ENCODE data around the gene VPS37C. TPM values are rescaled to one million over a fixed set of nuclear protein-coding genes. Genes with fewer than 3 reads are reported as not detected.

The VPS37C gene
- total RNA-seq, 1 experiment from 2014 or later = 23.4 TPM

DNA sequence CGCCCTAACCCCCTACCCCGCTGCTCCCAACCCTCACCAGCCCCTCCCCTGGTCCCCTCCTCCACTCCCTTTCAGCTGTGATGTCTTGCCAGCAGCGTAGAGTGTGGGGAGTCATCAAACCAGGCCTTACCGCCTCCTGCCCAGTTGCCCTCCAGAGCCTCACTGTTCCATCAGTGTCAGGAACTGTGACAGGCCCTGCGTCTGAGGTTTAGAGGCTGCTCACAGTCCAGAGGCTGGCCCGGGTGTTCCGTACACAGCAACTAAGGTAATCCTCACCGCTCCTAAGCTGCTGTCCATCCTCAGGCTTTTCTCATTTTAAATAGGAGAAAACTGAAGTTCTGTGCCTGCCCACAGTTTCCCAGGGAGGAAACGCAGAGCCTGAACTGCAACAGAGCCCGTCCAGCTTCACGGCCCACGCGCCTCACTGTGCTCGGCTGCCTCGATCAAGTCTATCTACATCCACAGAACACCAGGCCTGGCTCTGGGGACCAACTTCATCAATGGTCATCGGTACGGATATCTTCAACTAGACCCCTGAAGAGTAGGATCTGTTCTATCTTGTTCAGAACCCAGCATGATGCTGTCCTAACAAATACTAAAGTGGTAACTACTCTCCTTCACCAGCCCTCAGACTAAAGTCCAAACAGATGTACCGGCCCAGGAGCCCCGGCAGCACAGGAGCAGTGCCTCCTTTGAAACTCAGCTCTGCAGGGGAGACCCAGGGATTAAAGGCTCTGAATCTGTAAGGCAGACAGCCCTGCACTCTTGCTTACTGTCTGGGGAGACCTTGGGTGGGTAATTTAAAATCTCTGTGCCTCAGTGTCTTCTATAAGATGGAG, 10.3 kb downstream of the VPS37C start:
- ATAC-seq (no peak), DNase-seq (ENCODE audit: low spot score) (no peak)
- Mint-ChIP-seq H3K9me3 (no peaks in the 10 kb centered on the region), H3K4me3 (no peak overlapping the region), H3K27me3 (ENCODE audit: low read depth) (no peaks in the 10 kb centered on the region), H3K4me1 (peaks cover 55% of the 10 kb centered on the region), H3K36me3 (peaks cover 14% of the 10 kb centered on the region), H3K27ac (peak overlapping the region; percentile 89; the same call in 1 of the 2 replicates)
- ChIA-PET POLR2A (no interaction called here), CTCF (interaction anchor here (0.9 to 2.4 kb wide), 7 partner anchors 9 to 200 kb away, joined by 3 to 9 read pairs (median 4); no protein-coding TSS in a partner anchor)
- TF ChIP-seq, protein P1, sequence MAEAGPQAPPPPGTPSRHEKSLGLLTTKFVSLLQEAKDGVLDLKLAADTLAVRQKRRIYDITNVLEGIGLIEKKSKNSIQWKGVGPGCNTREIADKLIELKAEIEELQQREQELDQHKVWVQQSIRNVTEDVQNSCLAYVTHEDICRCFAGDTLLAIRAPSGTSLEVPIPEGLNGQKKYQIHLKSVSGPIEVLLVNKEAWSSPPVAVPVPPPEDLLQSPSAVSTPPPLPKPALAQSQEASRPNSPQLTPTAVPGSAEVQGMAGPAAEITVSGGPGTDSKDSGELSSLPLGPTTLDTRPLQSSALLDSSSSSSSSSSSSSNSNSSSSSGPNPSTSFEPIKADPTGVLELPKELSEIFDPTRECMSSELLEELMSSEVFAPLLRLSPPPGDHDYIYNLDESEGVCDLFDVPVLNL (CRISPR knock-in tag; IDR thresholded peaks at IDR 0.05; ENCODE audit: borderline replicate concordance, low read depth) = no peak
- TF ChIP-seq TP53 (CRISPR knock-in tag; IDR thresholded peaks at IDR 0.05) (no peak), CBFB (CRISPR knock-in tag; IDR thresholded peaks at IDR 0.05; ENCODE audit: low read depth) (no peak), CREM (CRISPR knock-in tag; IDR thresholded peaks at IDR 0.05) (no peak), ESRRA (CRISPR knock-in tag; IDR thresholded peaks at IDR 0.05; ENCODE audit: borderline replicate concordance) (no peak), ZNF121 (CRISPR knock-in tag; IDR thresholded peaks at IDR 0.05) (no peak), RORB (CRISPR knock-in tag; IDR thresholded peaks at IDR 0.05) (no peak), NFATC4 (CRISPR knock-in tag; IDR thresholded peaks at IDR 0.05) (no peak), GRHL2 (CRISPR knock-in tag; IDR thresholded peaks at IDR 0.05; ENCODE audit: insufficient replicate concordance, severe bottlenecking) (no peak), OVOL2 (CRISPR knock-in tag; IDR thresholded peaks at IDR 0.05; ENCODE audit: borderline replicate concordance) (no peak), PRRX2 (CRISPR knock-in tag; IDR thresholded peaks at IDR 0.05) (no peak), FOXJ3 (CRISPR knock-in tag; IDR thresholded peaks at IDR 0.05; ENCODE audit: borderline replicate concordance) (no peak)
- TF ChIP-seq, protein P2, sequence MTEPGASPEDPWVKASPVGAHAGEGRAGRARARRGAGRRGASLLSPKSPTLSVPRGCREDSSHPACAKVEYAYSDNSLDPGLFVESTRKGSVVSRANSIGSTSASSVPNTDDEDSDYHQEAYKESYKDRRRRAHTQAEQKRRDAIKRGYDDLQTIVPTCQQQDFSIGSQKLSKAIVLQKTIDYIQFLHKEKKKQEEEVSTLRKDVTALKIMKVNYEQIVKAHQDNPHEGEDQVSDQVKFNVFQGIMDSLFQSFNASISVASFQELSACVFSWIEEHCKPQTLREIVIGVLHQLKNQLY (CRISPR knock-in tag; IDR thresholded peaks at IDR 0.05) = no peak
- TF ChIP-seq, protein P3, sequence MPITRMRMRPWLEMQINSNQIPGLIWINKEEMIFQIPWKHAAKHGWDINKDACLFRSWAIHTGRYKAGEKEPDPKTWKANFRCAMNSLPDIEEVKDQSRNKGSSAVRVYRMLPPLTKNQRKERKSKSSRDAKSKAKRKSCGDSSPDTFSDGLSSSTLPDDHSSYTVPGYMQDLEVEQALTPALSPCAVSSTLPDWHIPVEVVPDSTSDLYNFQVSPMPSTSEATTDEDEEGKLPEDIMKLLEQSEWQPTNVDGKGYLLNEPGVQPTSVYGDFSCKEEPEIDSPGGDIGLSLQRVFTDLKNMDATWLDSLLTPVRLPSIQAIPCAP (CRISPR knock-in tag; IDR thresholded peaks at IDR 0.05) = no peak
- TF ChIP-seq, protein P4, sequence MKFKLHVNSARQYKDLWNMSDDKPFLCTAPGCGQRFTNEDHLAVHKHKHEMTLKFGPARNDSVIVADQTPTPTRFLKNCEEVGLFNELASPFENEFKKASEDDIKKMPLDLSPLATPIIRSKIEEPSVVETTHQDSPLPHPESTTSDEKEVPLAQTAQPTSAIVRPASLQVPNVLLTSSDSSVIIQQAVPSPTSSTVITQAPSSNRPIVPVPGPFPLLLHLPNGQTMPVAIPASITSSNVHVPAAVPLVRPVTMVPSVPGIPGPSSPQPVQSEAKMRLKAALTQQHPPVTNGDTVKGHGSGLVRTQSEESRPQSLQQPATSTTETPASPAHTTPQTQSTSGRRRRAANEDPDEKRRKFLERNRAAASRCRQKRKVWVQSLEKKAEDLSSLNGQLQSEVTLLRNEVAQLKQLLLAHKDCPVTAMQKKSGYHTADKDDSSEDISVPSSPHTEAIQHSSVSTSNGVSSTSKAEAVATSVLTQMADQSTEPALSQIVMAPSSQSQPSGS (CRISPR knock-in tag; IDR thresholded peaks at IDR 0.05; ENCODE audit: borderline replicate concordance, low read depth) = no peak
- TF ChIP-seq, protein P5, sequence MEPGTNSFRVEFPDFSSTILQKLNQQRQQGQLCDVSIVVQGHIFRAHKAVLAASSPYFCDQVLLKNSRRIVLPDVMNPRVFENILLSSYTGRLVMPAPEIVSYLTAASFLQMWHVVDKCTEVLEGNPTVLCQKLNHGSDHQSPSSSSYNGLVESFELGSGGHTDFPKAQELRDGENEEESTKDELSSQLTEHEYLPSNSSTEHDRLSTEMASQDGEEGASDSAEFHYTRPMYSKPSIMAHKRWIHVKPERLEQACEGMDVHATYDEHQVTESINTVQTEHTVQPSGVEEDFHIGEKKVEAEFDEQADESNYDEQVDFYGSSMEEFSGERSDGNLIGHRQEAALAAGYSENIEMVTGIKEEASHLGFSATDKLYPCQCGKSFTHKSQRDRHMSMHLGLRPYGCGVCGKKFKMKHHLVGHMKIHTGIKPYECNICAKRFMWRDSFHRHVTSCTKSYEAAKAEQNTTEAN (CRISPR knock-in tag; IDR thresholded peaks at IDR 0.05) = no peak
- TF ChIP-seq, protein P6, sequence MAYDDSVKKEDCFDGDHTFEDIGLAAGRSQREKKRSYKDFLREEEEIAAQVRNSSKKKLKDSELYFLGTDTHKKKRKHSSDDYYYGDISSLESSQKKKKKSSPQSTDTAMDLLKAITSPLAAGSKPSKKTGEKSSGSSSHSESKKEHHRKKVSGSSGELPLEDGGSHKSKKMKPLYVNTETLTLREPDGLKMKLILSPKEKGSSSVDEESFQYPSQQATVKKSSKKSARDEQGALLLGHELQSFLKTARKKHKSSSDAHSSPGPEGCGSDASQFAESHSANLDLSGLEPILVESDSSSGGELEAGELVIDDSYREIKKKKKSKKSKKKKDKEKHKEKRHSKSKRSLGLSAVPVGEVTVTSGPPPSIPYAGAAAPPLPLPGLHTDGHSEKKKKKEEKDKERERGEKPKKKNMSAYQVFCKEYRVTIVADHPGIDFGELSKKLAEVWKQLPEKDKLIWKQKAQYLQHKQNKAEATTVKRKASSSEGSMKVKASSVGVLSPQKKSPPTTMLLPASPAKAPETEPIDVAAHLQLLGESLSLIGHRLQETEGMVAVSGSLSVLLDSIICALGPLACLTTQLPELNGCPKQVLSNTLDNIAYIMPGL (CRISPR knock-in tag; IDR thresholded peaks at IDR 0.05) = no peak
